Endothelial cell (in vitro differentiated cells): ENCODE data around the gene RASAL2. TPM values are rescaled to one million over a fixed set of nuclear protein-coding genes. Genes with fewer than 3 reads are reported as not detected.
A peak's percentile ranks its signal among the peaks of the same experiment; 100 is the strongest.

Source experiments
- DNase-seq: peaks from one replicate; pipeline ENCODE4 v3.0.0; 2021; ENCODE audit warnings: low spot score
- H3K27ac Mint-ChIP-seq: one replicate; pipeline ENCODE4 v1.8.0; 2021; ENCODE audit warnings: mixed read lengths, inconsistent platforms; ENCODE audit not compliant: unreplicated experiment
- H3K27me3 Mint-ChIP-seq: one replicate; pipeline ENCODE4 v1.8.0; 2021; ENCODE audit warnings: mild to moderate bottlenecking, moderate library complexity, mixed read lengths, inconsistent platforms; ENCODE audit not compliant: unreplicated experiment
- H3K36me3 Mint-ChIP-seq: one replicate; pipeline ENCODE4 v1.8.0; 2021; ENCODE audit warnings: mild to moderate bottlenecking, low read depth, mixed read lengths, inconsistent platforms; ENCODE audit not compliant: unreplicated experiment
- H3K4me1 Mint-ChIP-seq: one replicate; pipeline ENCODE4 v1.8.0; 2021; ENCODE audit warnings: mild to moderate bottlenecking, mixed read lengths, inconsistent platforms; ENCODE audit not compliant: unreplicated experiment
- H3K4me3 Mint-ChIP-seq: one replicate; pipeline ENCODE4 v1.8.0; 2021; ENCODE audit warnings: mild to moderate bottlenecking, mixed read lengths, inconsistent platforms; ENCODE audit not compliant: unreplicated experiment
- H3K9me3 Mint-ChIP-seq: one replicate; pipeline ENCODE4 v1.8.0; 2021; ENCODE audit warnings: mixed read lengths, inconsistent platforms; ENCODE audit not compliant: unreplicated experiment
- CTCF ChIP-seq: fragments of 200-600 bp; sonication (generic); IDR thresholded peaks from one replicate; pipeline ENCODE4 v1.5.0; 2021; ENCODE audit warnings: antibody characterized with exemption; ENCODE audit not compliant: unreplicated experiment
- total RNA-seq: library from RNA; stranded (reverse); fragmentation: NEBNext Ultra II Directional; extraction: Animal tissue kit (Norgen Biotek cat#: 25700); gene quantifications from one replicate; pipeline ENCODE4 v1.2.1, GENCODE V29; 2021; ENCODE audit not compliant: unreplicated experiment

Gene RASAL2
- total RNA-seq, 1 donor from 2014 or later = 82.1 TPM

GRCh38 chr1:178492341-178492740 lies 398.4 kb downstream of the RASAL2 start:
- H3K4me3 Mint-ChIP-seq = no peak overlapping the region
- TF ChIP-seq CTCF = peak; percentile 25
- H3K27ac Mint-ChIP-seq = no peak overlapping the region
- peaks cover 17% of the 10 kb centered on the region for H3K27me3 Mint-ChIP-seq
- H3K9me3 Mint-ChIP-seq = no peaks in the 10 kb centered on the region
- DNase-seq = no peak
- H3K4me1 Mint-ChIP-seq = peaks cover 15% of the 10 kb centered on the region
- H3K36me3 Mint-ChIP-seq = peaks cover 11% of the 10 kb centered on the region

GRCh38 chr1:178493301-178493741 lies 399.4 kb downstream of the RASAL2 start:
- H3K36me3 Mint-ChIP-seq = peaks cover 7% of the 10 kb centered on the region
- DNase-seq = no peak
- H3K27ac Mint-ChIP-seq = no peak overlapping the region
- no peak for TF ChIP-seq CTCF
- peaks cover 13% of the 10 kb centered on the region for H3K27me3 Mint-ChIP-seq
- H3K4me3 Mint-ChIP-seq = no peak overlapping the region
- no peaks in the 10 kb centered on the region for H3K9me3 Mint-ChIP-seq
- H3K4me1 Mint-ChIP-seq = peaks cover 7% of the 10 kb centered on the region

- Mint-ChIP-seq H3K4me3 (no peak overlapping the region), H3K9me3 (no peaks in the 10 kb centered on the region), H3K27ac (peak overlapping the region; percentile 64), H3K36me3 (peaks cover 4% of the 10 kb centered on the region), H3K4me1 (peaks cover 7% of the 10 kb centered on the region), H3K27me3 (peaks cover 13% of the 10 kb centered on the region)
- no peak for DNase-seq
- TF ChIP-seq CTCF = no peak
These were observed 400.7 kb downstream of the RASAL2 start for GRCh38 chr1:178494569-178494971.

GRCh38 chr1:178495158-178495557 lies 401.3 kb downstream of the RASAL2 start:
- H3K4me3 Mint-ChIP-seq = peak overlapping the region; percentile 49
- no peak for DNase-seq
- no peaks in the 10 kb centered on the region for H3K9me3 Mint-ChIP-seq
- no peak for TF ChIP-seq CTCF
- peaks cover 13% of the 10 kb centered on the region for H3K27me3 Mint-ChIP-seq
- H3K27ac Mint-ChIP-seq = peak overlapping the region; percentile 64
- H3K36me3 Mint-ChIP-seq = peaks cover 4% of the 10 kb centered on the region
- peaks cover 10% of the 10 kb centered on the region for H3K4me1 Mint-ChIP-seq

- no peak overlapping the region for H3K27ac Mint-ChIP-seq
- H3K27me3 Mint-ChIP-seq = peaks cover 13% of the 10 kb centered on the region
- peaks cover 4% of the 10 kb centered on the region for H3K36me3 Mint-ChIP-seq
- TF ChIP-seq CTCF = no peak
- H3K9me3 Mint-ChIP-seq = no peaks in the 10 kb centered on the region
- no peak for DNase-seq
- peaks cover 17% of the 10 kb centered on the region for H3K4me1 Mint-ChIP-seq
- H3K4me3 Mint-ChIP-seq = no peak overlapping the region
These were observed 402.0 kb downstream of the RASAL2 start for GRCh38 chr1:178495741-178496409.
